Esophagus muscularis mucosa (tissue), 3 donors: Measurements from ENCODE around the gene CUX1.

Source experiments
- CTCF ChIP-seq, 3 experiments: fragments of 200-600 bp in 2 of 3; fragments of 450-650 bp in 1 of 3; sonication (generic) in 2 of 3; IDR thresholded peaks; one replicate each; pipeline ENCODE4 v1.5.1; 2017 to 2019; ENCODE audit warnings: antibody characterized with exemption in 3 of 3, mild to moderate bottlenecking in 2 of 3, moderate library complexity in 1 of 3
- POLR2A ChIP-seq: fragments of 450-650 bp; IDR thresholded peaks from one replicate; pipeline ENCODE4 v1.6.1; 2017; ENCODE audit warnings: antibody characterized with exemption, moderate library complexity, mild to moderate bottlenecking, low read depth
- POLR2AphosphoS5 ChIP-seq, 2 donors: sonication (generic); formaldehyde crosslinking; IDR thresholded peaks; one replicate each; pipeline ENCODE4 v1.6.1; 2017; ENCODE audit warnings: antibody characterized with exemption in 2 of 2

DNA sequence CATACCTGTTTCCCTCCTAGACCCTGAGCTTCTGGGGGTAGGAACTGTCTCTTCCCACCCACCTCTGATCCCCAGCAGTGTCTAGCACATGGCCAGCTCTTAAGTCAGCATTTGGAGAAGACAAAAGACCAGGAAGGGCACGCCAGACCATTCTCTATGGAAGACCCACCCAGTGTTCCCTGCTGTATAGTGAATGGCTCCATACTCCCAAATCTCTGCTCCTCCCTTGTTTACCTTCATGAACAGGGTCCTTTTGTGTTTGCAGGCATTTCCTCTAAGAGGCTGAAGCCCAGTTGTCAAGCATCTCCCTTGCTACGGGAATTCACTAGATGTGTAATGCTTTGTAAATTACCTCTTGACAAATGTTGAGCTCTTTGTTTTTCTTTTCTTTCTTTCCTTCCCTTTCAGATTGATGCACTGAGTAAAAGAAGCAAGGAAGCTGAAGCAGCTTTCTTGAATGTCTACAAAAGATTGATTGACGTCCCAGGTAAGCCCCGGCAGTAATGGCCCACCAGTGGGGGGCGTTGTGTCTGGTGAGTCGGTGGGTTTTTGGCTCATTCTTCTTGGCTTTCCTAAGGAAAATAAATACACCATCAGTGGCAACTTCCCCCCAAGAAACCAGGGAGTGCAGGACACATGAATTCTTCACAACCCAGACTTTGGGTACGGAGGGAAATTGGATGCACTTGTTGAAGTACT is 252.7 kb downstream of the CUX1 start:
- no peak for TF ChIP-seq CTCF (IDR thresholded peaks at IDR 0.05)
- no peak for TF ChIP-seq POLR2A
- no peak for TF ChIP-seq POLR2AphosphoS5 (IDR thresholded peaks at IDR 0.05)
